GM23338 (cell line): Measurements from ENCODE around the gene YPEL2.

ENCODE experiments used
- CTCF ChIP-seq, 2 experiments: fragments of 200-600 bp in 1 of 2; sonication (generic) in 1 of 2; conservative IDR thresholded peaks; 2 replicates each; pipeline versions ENCODE4 v1.5.1 to v1.6.1; 2016 to 2017; ENCODE audit warnings: antibody characterized with exemption in 2 of 2, low read depth in 2 of 2, mild to moderate bottlenecking in 2 of 2, moderate library complexity in 1 of 2
- POLR2AphosphoS5 ChIP-seq: IDR thresholded peaks from 2 replicates; pipeline ENCODE4 v1.6.1; 2016; ENCODE audit warnings: antibody characterized with exemption, low read depth

- TF ChIP-seq CTCF (conservative IDR thresholded peaks at IDR 0.05; ENCODE audit: low read depth in 2 of 2) (no peak), POLR2AphosphoS5 (no peak)
Observed at GRCh38 chr17:59315866-59316265, 15.6 kb upstream of the YPEL2 start.
